Measurements from ENCODE around the gene TMCC1.

DNA sequence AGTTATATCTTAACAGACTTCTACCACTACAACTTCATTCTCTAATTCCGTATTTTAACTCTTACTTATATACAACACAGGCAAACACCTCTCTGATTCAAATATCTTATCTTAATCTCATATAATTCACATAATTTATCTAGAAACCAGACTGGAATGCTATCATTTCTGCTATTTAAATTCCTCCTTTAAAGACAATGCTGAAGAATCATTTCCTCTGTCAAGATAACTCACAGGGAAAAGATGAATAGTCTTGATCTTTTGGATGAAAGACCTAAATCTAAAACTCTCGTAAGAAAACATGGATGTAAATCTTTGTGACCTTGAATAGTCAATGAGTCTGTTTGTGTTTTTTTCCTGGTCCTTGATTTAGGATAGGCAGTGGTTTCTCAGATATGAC, 151.7 kb downstream of the TMCC1 start:
- TF ChIP-seq, protein P1, sequence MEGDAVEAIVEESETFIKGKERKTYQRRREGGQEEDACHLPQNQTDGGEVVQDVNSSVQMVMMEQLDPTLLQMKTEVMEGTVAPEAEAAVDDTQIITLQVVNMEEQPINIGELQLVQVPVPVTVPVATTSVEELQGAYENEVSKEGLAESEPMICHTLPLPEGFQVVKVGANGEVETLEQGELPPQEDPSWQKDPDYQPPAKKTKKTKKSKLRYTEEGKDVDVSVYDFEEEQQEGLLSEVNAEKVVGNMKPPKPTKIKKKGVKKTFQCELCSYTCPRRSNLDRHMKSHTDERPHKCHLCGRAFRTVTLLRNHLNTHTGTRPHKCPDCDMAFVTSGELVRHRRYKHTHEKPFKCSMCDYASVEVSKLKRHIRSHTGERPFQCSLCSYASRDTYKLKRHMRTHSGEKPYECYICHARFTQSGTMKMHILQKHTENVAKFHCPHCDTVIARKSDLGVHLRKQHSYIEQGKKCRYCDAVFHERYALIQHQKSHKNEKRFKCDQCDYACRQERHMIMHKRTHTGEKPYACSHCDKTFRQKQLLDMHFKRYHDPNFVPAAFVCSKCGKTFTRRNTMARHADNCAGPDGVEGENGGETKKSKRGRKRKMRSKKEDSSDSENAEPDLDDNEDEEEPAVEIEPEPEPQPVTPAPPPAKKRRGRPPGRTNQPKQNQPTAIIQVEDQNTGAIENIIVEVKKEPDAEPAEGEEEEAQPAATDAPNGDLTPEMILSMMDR (IDR thresholded peaks at IDR 0.05) = no peak
- no peak for TF ChIP-seq POLR2A (IDR thresholded peaks at IDR 0.05)
